Hematopoietic multipotent progenitor cell treated with erythropoietin and hydrocortisone succinate and interleukin-3 and kit ligand, for 17 days (in vitro differentiated cells): Measurements from ENCODE around the gene MRGPRD.
"Not testable (repeated sequence)": the region's sequence is repeated elsewhere in the genome, so short reads cannot be mapped to it uniquely, and the experiment has no call there.

Experiments
- DNase-seq: peaks from one replicate; pipeline ENCODE4 v3.0.0-alpha.2; 2015; ENCODE audit warnings: low spot score

Gene MRGPRD

DNA sequence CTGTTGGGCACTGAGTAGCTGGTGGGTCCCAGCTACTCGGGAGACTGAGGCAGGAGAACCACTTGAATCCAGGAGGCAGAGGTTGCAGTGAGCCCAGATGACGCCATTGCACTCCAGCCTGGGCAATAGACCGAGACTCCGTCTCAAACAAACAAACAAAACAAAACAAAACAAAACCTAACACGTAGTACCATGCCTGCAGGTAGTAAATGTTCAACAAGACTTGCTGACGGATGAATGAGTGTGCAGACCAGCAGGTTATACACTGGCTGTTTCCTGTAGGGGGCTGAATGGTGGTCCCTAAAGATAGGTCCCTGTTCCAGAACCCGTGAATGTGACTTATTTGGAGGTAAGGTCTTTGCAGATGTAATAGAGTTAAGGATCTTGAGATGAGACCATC, 12.8 kb upstream of the MRGPRD start:
- no peak for DNase-seq

GRCh38 chr11:68992743-68993255, 12.0 kb upstream of the MRGPRD start:
- DNase-seq, result no peak

DNA sequence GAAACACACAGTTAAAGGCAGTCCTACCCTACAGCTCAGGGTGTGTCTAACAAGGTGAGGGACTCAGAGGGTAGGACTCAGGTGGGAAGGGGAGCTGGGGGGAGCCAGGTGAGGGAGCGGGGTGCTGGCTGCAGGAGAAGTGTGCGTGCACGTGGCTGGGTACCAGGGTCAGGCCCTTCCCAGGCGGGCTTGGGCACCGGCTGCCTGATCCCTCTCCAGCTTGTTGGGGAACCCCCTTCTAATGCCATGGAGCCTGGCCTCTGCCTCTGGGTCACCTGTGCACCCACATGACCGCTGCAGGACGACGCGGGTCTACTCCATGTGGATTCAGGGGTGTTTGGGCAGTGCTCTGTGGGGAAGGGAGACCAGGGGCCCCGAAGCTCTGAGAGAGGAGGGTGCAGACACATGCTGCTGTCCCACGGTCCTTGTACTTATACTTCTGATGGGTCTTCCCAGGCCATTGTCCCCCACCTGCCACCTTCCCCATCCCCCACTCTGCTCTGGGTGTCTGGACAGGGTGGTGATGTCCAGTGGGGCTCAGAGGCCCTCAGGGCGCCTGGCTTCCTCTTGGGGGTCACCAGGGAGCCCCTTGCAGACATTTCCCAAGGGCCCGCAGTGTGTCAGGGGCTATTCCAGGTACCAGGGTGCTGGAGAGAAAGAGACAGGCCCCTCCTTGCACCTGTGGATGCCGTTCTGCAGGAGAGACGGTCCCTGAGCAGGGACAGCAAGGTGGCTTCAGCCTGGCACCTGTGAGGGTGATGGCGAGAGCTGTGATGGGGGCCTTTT, 10.4 kb upstream of the MRGPRD start:
- DNase-seq, result no peak

DNA sequence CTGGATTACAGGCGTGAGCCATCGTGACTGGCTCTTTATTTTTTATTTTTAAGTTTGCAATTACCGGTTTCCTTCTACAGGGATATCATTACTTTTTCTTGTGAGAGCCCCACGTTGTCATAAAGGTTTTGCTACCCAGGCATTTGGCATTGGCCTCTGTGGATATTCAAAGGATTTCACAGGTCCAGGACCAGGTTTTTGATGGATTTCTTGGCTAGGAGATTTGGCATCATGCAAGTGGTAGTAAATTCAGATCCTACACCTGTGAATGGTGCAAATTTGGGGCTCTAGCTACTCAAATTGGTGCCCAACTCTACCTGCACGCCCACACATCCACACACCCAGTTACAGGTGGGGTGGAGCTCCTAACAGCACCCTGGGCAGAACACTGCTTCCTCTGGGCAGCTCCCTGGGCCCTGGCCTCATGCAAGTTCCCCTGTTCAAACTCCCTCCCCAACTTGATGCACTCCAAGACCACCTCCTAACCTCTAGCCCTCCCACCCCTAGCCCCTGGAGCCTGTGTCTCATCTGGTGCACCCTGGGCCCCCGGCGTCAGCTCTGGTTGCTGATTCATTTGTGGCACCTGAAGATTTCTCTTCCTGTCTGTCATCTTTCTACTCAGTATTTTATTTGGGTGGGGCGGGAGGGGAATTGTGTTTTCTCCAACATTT, 9.3 kb upstream of the MRGPRD start:
- no peak for DNase-seq

GRCh38 chr11:68988491-68988890, 7.7 kb upstream of the MRGPRD start:
- DNase-seq, result no peak

- DNase-seq, result no peak
These were observed 6.4 kb upstream of the MRGPRD start for GRCh38 chr11:68987211-68987610.

DNA sequence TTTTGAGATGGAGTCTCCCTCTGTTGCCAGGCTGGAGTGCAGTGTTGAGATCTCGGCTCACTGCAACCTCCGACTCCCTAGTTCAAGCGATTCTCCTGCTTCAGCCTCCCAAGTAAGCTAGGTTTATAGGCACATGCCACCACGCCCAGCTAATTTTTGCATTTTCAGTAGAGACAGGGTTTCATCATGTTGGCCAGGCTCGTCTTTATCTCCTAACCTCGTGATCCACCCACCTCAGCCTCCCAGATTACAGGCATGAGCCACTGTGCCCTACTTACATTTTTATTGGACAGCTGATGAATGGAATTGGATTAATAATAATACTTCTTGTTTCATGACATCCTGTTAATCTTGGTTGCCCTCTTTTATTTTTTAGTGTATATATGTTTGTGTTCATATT, 3.0 kb upstream of the MRGPRD start:
- DNase-seq, result no peak

GRCh38 chr11:68982134-68982533, 1.3 kb upstream of the MRGPRD start:
- DNase-seq, result no peak

GRCh38 chr11:68979931-68980775, 633 bp downstream of the MRGPRD start:
- no peak for DNase-seq

- no peak for DNase-seq
These were observed 1.7 kb downstream of the MRGPRD start for GRCh38 chr11:68978931-68979594.

DNA sequence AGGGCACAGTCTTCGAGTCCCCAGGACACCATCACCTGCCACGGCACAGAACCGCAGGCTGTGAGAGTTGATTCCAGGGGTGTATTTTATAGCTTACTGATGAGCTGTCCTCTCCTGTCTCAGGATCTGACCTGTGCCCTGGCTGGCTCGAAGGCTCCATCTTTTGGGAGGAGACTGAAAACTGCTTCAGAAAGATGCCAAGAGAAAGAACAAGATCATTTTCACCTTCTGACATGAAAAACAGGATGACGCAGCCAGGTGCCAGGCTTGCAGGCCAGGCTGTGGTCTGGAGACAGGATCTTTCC, 2.2 kb downstream of the MRGPRD start:
- DNase-seq, result no peak

DNA sequence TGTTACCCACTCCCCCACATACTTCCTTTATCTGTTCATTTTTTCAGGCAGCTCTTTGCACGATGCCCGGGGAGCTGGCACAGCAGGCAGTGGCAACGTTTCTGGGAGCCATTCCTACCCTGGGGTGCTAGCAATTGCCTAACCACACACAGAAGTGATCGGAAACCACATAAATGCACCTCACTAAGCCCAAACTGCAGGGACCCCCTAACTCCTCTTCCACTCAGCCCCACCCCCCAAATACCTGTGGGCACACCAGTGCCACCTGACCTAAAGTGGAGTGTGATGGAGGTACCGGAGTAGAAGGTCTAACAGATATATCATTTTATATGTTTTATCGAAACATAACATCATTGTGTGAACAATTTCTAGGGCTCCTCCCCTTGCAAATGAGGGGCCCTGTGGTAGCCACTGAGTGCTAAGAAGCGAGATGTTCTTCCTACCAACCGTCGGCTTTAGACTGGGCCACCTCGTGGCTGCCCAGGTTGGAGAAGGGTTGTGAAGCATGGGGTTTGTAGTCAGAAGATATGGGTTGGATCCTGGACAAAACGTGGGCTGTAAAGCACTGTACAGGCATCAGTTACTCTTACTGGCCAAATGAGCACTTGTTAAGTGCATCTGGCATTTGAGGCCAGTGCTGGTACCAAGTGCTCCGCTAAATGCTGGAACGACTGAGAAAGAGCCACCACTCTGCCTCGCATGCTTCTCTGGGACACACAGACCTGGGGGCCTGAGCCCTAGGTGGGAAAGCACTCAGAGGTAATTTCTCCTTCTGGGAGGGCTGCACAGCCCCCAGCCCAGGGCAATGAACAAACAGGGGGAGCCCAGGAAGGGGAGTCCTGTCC, 2.8 kb downstream of the MRGPRD start:
- no peak for DNase-seq

- DNase-seq, result no peak
These were observed 4.2 kb downstream of the MRGPRD start for GRCh38 chr11:68976563-68976962.

DNA sequence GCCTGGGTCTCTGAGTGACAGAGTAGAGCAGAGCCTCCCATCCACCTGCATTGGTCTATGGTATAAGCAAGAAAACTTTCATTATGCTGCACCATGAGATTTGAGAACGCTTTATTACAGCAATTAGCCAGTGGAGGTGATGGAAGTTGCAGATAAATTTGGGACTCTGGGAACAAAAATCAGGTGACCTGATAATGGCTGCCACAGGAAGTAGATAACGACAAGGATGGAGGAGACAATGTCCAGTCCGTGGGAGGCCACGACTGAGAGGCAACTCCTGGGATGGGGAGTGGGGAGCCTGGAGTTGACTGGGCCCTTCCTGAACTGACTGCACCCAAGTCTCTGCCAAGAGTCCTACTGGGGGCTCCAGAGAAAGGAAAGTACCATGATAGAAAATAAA, 4.7 kb downstream of the MRGPRD start:
- DNase-seq, result no peak

- no peak for DNase-seq
These were observed 6.2 kb downstream of the MRGPRD start for GRCh38 chr11:68974421-68975194.

DNA sequence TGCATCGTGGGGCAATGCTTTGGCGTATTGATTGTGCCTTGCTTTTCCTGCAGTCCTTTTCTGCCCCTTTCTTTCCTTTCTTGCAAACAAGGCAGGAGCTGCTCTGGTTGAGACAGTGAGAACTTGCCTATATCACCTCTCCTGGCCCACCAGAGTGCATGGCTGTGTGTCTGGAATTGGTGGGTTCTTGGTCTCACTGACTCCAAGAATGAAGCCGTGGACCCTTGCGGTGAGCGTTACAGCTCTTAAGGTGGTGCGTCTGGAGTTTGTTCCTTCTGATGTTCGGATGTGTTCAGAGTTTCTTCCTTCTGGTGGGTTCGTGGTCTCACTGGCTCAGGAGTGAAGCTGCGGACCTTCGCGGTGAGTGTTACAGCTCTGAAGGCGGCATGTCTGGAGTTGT, 7.1 kb downstream of the MRGPRD start:
- DNase-seq, result not testable (repeated sequence)

GRCh38 chr11:68973219-68973618, 7.6 kb downstream of the MRGPRD start:
- DNase-seq, result no peak

DNA sequence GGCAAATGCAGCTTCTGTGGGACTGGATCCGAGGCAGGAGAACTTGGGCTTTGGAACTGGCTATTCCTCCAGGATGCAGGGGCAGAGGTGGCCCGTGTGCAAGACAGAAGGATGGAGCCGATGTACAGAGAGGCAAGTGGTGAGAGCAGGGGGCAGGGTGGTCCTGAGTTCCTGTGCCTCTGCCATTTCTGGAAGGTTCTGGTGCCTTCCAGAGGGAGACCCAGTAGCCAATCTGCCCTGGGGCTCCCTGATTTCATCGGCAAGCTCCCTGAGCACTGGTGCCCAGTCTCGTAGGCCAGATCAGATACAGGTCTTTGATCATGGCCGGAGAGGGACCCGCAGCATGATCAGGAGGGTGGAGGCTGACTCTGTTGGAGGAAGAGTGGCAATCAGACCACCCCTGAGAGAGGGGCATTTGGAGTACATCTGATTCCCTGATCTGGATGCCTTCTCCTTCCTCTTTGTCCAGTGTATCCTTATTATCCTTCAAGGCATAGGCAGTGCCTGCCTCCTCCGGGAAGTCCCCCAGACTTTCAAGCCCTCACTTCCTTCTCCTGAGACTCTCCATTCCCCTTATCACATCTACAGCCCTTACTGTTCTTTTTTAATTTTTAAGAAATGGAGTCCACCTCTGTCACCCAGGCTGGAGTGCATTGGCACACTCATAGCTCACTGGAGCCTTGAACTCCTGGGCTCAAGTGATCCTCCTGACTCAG, 9.7 kb downstream of the MRGPRD start:
- DNase-seq, result no peak

GRCh38 chr11:68969386-68969785, 11.4 kb downstream of the MRGPRD start:
- no peak for DNase-seq
